Mesenteric fat pad (tissue), 1 donor: Measurements from ENCODE around the gene USP5. TPM values are rescaled to one million over a fixed set of nuclear protein-coding genes. Genes with fewer than 3 reads are reported as not detected.

ENCODE experiments used
- DNase-seq: peaks from one replicate; pipeline ENCODE4 v3.0.0-alpha.2; 2020; ENCODE audit warnings: low spot score
- total RNA-seq: library from RNA; stranded (reverse); fragmentation: NEBNext Ultra II Directional; extraction: Animal tissue kit (Norgen Biotek cat#: 25700); gene quantifications from one replicate; pipeline ENCODE4 v1.2.1, GENCODE V29; 2021
- donor health status: DM: yes; HTN: yes; CAD: no.

Gene USP5
- total RNA-seq, 1 donor from 2014 or later: 74.8 TPM

- DNase-seq: no peak
Measured at GRCh38 chr12:6914246-6914946, 62.4 kb downstream of the USP5 start, which contains the start of gene ENO2. ENO2 (plus strand) TSS chr12:6914580; CDS start chr12:6915833, 1,253 bp downstream.

- DNase-seq: no peak
Measured at GRCh38 chr12:6914947-6915788, 63.2 kb downstream of the USP5 start.

GRCh38 chr12:6915789-6916285 is 63.9 kb downstream of the USP5 start:
- no peak for DNase-seq

Other genes starting within 250 kb of the USP5 start
- gene CHD4, start 244.8 kb upstream of the USP5 start, total RNA-seq: 218 TPM
- 2.5 TPM for gene LPAR5, start 216.2 kb upstream of the USP5 start, total RNA-seq
- 2.5 TPM for gene ACRBP, start 204.7 kb upstream of the USP5 start, total RNA-seq
- 16.7 TPM for gene ING4, start 189.0 kb upstream of the USP5 start, total RNA-seq
- 39.3 TPM for gene ZNF384, start 162.8 kb upstream of the USP5 start, total RNA-seq
- gene PIANP, start 151.3 kb upstream of the USP5 start, total RNA-seq: 0.16 TPM
- gene COPS7A, start 128.1 kb upstream of the USP5 start, total RNA-seq: 57.5 TPM
- 145 TPM for gene MLF2, start 99.0 kb upstream of the USP5 start, total RNA-seq
- 161 TPM for gene PTMS, start 85.8 kb upstream of the USP5 start, total RNA-seq
- gene LAG3, start 79.6 kb upstream of the USP5 start, total RNA-seq: 1.3 TPM
- 31.3 TPM for gene CD4, start 62.6 kb upstream of the USP5 start, total RNA-seq
- 7.0 TPM for gene GPR162, start 30.3 kb upstream of the USP5 start, total RNA-seq
- gene P3H3, start 23.7 kb upstream of the USP5 start, total RNA-seq: 11.1 TPM
- 1.2 TPM for gene GNB3, start 11.2 kb upstream of the USP5 start, total RNA-seq
- 0.16 TPM for gene CDCA3, start 864 bp upstream of the USP5 start, total RNA-seq
- gene TPI1, start 15.4 kb downstream of the USP5 start, total RNA-seq: 383 TPM
- 4.6 TPM for gene SPSB2, start 21.2 kb downstream of the USP5 start, total RNA-seq
- gene LRRC23, start 52.7 kb downstream of the USP5 start, total RNA-seq: 4.2 TPM
- 5.3 TPM for gene ENO2, start 62.4 kb downstream of the USP5 start, total RNA-seq
- gene ATN1, start 75.8 kb downstream of the USP5 start, total RNA-seq: 148 TPM
- gene RNU7-1, start 91.7 kb downstream of the USP5 start, total RNA-seq: not detected
- 125 TPM for gene C12orf57, start 91.9 kb downstream of the USP5 start, total RNA-seq
- 47.2 TPM for gene PTPN6, start 99.2 kb downstream of the USP5 start, total RNA-seq
- gene PHB2, start 118.5 kb downstream of the USP5 start, total RNA-seq: 143 TPM
- 44.3 TPM for gene EMG1, start 118.8 kb downstream of the USP5 start, total RNA-seq
- 60.1 TPM for gene LPCAT3, start 166.3 kb downstream of the USP5 start, total RNA-seq
- gene C1S, start 208.6 kb downstream of the USP5 start, total RNA-seq: 593 TPM
- gene C1R, start 240.3 kb downstream of the USP5 start, total RNA-seq: 789 TPM